Stimulated activated CD4-positive, alpha-beta T cell treated with anti-CD3 and anti-CD28 coated beads, TNF-alpha, amount 100 ng/mL, for 24 hours (primary cell): ENCODE results near the gene CFHR4.
"Not testable (repeated sequence)": the region's sequence is repeated elsewhere in the genome, so short reads cannot be mapped to it uniquely, and the experiment has no call there.

Experiments used
- DNase-seq, 3 experiments: peaks; one replicate each; pipeline ENCODE4 v3.0.0-alpha.2; 2020; ENCODE audit warnings: low read depth in 3 of 3

CFHR4 gene

DNA sequence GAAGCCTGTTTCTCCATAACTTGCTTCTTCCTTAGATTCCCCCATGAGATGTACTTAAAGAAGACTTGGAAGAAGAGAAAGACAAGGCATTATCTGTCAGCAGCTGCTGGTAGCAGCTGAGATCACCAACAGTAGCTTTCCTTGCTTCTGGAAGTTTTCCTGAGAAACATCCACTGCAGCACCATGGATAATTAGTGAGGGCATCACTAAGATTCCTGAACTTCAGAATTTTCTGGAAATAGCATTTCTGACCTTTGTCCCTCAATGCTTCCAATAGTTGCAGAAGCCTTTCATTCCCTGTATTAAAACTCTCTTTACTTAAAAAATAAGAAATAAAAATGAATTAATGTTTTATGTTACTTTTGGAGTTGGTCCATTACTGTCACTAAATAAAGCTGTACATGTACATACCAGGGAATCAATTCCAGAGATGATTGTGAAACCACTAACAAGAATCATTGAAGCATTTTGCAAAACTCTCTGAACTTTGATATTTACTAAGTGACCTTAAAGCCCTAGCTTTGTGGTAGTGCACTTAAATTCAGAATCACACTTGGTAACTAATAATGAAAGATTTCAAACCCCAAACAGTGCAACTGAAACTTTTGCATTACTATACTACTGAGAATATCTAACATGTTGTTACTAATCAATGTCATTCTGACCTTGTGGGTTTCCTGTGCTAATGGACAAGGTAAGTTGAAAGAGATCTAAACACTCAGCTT, at the start of gene CFHR4:
Gene CFHR4 (plus strand): TSS at position 538 of the 725 bp plus-strand sequence. CDS start 99 bp downstream, at position 637.
- no peak for DNase-seq

DNA sequence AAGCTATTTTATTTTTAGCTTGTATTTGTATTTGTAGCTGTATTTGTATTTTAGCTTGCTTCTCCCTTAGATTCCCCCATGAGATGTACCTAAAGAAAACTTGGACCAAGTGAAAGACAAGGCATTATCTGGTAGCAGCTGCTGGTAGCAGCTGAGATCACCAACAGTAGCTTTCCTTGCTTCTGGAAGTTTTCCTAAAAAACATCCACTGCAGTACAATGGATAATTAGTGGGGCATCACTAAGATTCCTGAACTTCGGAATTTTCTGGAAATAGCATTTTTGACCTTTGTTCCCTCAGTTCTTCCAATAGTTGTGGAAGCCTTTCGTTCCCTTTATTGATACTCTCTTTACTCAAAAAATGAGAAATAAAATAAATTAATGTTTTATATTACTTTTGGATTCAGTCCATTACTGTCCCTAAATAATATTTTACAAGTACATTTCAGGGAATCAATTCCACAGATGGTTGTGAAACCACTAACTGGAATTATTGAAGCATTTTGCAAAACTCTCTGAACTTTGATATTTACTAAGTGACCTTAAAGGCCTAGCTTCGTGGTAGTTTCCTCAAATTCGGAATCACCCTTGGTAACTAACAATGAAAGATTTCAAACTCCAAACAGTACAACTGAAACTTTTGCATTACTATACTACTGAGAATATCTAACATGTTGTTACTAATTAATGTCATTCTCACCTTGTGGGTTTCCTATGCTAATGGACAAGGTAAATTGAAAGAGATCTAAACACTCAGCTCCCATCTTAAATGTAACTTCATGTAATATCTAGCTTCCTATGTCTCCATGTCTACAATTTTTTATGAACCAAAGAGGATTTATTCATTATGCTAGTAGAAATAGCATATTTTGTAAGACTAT, 38.0 kb upstream of the CFHR4 start:
- not testable (repeated sequence) for DNase-seq

DNA sequence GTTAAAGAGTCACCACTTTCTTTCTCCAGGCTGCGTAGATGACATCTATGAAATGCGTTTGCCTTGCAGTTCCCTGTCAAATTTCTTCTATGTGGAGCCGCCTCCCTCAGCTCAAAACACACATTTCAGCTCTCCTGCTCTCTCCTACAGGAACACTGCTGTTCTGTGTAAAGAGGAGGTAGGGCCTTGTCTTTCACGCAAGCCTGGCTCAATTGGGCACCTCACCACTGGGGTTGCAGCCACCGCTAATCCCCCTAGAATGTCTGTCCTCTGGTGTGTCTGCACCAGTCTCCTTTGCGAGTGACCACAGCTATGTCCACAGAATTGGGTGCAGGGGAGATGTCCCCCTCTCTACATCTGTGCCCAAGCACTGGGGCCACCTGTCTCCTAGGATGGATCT, 31.8 kb upstream of the CFHR4 start:
- no peak for DNase-seq

- DNase-seq = no peak
These were observed 30.7 kb upstream of the CFHR4 start for GRCh38 chr1:196857188-196857587.

DNA sequence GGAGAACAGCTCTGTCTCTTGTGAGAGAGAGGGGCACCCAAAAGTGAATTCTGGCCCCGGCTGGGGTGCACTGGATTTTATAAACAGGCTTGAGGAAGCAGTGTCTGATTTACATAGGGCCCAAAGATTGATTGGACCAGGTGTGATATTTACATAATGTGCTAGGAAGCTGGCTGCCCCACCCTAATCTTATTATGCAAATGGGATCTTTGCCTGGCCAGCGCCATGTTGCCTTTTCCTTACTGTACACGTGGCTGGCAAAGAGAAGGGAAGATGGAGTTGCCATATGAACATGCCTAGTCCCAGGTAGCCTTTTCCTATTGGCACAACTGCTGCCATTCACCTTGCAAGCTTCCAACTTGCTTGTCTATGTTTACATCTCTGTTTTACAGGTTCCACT, 29.0 kb upstream of the CFHR4 start:
- DNase-seq = no peak

DNA sequence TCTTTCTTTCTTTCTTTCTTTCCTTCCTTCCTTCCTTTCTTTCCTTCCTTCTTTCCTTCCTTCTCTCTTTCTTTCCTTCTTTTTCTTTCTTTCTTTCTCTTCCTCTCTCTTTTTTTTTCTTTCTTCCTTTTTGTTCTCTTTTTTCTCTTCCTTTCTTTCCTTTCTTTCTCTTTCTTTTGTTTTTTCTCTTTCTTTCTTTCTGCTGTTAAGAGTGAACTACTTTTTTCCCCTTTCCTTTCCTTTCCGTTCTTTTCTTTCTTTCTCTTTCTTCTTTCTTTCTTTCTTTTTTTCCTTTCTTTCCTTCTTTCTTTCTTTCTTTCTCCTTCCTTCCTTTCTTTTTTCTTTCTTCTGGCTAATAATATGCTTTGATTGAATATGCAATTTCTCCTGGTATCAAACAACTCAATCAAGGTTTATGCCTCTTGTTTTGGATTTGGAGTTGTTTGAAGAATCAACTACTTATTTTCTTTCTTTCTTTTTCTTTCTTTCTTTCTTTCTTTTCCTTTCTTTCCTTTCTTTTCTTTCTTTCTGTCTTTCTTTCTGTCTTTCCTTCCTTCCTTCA, 27.4 kb upstream of the CFHR4 start:
- no peak for DNase-seq

DNA sequence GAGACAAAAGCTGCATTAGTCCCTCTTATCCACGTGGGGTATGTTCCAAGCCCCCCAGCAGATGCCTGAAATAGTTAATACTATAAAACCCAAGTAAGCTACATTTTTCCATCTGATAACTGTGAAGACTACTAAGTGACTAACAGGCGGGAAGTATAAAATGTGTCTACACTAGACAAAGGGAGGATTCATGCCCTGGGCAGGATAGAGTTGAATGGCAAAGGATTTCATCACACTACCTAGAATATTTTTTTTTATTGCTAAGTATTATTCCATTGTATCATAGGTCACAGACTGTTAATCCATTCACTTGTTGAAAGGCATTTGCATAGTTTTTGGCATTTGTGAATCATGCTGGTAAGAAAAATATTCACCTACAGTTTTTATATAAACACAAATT, 26.4 kb upstream of the CFHR4 start:
- DNase-seq = no peak

DNA sequence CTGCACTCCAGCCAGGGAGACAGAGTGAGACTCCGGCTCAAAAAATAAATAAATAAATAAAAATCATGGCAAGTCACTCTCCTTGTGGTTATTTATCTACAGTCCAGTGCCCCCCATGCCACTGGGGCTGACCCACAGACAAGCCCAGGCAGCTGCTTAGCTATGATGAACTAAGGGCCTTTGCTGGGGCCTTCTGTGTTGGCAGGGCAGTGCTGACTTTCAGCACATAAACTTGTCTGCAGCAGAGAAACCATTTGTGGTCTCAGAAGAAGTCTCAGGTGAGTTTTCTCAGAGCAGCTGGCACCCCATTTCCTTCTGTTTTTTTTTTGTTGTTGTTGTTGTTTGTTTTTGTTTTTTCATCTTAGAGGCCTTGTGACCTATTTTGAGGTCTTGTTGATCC, 20.9 kb upstream of the CFHR4 start:
- DNase-seq = no peak

- DNase-seq = no peak
These were observed 14.5 kb upstream of the CFHR4 start for GRCh38 chr1:196873385-196873784.

GRCh38 chr1:196875935-196876334, 11.9 kb upstream of the CFHR4 start:
- no peak for DNase-seq

DNA sequence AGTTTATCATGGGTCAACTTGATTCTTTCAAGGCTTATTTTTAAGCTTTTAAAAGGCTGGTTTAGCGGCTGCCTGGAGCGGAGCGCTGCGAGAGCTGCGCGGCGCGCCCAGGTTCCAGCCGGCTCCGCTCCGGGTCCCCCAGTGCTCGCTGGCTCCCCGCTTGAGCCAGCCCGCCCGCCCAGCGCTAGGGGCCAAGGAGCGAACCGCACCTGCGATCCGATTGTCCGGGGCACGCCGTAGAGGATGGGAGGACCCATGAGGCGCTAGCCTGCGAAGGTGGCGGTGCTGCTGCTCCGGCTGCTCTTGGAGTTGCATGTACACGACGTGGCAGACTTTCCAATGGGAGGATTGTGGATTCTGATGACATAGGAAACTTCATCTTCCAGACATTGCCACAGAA, 9.9 kb upstream of the CFHR4 start:
- no peak for DNase-seq

GRCh38 chr1:196886560-196886959, 1.3 kb upstream of the CFHR4 start:
- DNase-seq = not testable (repeated sequence)

- no peak for DNase-seq
These were observed 2.8 kb downstream of the CFHR4 start for GRCh38 chr1:196890668-196891067.

- DNase-seq = no peak
These were observed 3.4 kb downstream of the CFHR4 start for GRCh38 chr1:196891251-196891650.

GRCh38 chr1:196896355-196896754, 8.5 kb downstream of the CFHR4 start:
- DNase-seq = no peak

GRCh38 chr1:196897158-196897828, 9.4 kb downstream of the CFHR4 start:
- no peak for DNase-seq

GRCh38 chr1:196902344-196902743, 14.5 kb downstream of the CFHR4 start:
- DNase-seq = no peak

- DNase-seq = no peak
These were observed 22.4 kb downstream of the CFHR4 start for GRCh38 chr1:196910215-196910614.

DNA sequence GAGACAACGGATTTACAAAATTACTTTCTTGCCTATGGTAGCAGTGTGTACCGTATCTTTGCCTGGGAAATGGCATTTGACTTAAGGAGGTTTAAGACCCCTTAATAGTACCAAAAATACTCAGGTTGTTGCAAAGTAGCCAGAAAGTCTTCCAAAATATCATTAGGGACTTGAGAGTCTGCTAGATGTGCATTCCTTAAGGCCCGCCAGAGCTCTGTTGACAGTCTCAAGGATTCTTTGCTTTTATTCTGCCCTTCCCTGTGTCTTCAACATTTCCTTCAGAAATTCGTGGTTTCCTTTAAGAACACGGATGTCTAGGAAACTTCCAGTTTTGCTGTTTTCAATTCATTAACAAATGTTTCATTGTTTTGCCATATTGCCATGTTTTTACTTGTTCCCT, 24.4 kb downstream of the CFHR4 start:
- DNase-seq = not testable (repeated sequence)

DNA sequence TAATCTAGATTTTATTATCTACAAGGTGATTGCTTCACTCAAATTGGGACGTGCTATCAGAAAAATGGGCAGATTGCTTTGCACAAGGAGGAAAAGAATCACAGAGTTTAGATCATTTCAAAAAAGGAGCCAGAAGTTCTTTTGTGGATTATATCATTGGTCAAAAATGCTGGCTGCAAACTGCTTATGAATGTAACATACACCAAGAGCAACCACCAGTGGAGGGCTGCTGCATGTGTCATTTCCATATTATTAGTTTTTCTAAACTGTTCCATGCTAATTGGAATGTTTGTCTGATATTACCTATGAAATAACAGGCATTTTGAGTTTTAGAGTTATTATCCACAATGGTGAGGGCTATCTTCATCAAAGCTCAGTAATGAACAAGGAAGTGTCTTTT, 39.0 kb downstream of the CFHR4 start:
- not testable (repeated sequence) for DNase-seq

DNA sequence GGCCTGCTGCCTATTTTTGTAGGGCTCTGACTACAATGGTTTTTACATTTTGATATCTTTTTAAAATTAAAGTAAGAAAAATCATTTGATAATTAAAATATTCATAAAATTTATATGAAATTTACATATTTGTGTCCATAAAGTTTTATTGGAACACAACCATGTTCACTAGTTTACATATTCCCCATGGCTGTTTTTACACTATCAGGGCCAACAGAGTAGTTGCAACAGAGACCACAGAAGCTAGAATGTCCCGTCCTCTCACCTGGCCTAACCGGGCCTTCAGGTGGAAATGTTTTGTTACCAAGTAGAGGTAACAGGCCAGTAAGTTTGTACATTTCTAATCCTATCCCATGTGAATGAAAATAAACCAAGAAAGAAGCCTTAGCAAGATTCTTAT, 45.0 kb downstream of the CFHR4 start:
- DNase-seq = not testable (repeated sequence)

DNA sequence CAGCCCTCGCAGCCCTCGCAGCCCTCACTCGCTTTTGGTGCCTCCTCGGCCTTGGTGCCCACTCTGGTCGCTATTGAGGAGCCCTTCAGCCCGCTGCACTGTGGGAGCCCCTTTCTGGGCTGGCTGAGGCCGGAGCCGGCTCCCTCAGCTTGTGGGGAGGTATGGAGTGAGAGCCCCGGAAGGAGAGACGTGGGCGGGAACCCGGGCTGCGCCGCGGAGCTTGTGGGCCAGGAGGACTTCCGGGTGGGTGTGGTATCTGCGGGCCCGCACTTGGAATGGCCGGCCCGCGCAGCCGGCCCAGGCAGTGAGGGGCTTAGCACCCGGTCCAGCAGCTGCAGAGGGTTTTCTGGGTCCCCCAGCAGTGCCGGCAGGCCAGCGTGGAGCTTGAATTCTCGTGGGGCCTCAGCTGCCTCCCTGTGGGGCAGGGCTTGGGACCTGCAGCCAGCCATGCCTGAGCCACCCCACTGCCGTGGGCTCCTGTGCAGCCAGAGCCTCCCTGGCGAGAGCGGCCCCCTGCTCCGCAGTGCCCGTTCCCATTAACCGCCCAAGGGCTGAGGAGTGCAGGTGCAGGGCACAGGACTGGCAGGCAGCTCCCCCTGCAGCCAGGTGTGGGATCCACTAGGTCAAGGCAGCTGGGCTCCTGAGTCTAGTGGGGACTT, 45.8 kb downstream of the CFHR4 start:
- no peak for DNase-seq
